GM21825 (cell line): ENCODE data around the gene DBN1.

Experiments
- ATAC-seq: cut with Tn5 transposase; IDR thresholded peaks from one replicate; pipeline ENCODE4 v1.9.1; 2021; ENCODE audit warnings: mild to moderate bottlenecking, moderate library complexity; ENCODE audit not compliant: unreplicated experiment

DBN1 gene

DNA sequence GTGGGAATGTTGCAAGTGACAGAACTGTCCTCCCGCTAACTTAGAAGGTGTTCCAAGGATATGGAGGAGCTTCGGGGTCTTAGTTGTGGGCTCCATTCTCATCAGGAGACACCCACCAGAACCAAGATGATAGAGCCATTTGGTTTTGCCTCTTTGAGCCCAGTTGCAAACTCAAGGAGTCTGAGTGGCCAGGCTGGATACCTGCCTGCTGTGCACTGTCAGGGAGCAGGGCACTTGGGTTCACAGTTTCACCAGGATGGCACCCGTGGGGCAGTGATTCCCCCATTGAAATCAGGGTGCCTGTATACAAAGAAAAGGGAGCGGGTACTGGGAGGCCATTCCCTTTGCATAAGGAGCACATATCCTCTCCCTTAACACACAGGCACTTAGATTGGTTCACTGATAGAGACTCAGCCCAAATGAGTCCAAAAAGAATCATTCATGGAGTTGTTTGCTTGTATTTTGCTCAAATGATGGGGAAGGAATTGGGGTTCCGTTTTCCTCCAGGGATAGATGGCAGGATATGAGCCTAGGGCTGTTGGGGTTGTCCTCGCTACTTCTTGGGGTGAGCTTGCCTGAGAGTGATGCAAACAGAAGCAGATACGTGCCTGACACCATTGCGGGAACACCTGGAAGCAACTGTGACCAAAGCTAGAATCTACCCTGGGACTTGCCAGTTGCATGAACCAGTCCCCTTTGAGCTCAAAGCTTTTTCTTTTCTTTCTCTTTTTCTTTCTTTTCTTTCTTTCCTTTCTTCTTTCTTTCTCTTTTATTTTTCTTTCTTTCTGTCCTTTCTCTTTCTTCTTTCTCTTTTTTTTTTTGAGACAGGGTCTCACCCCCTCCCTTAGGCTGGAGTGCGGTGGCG lies 28.1 kb downstream of the DBN1 start:
- ATAC-seq = no peak

- no peak for ATAC-seq
These were observed 29.1 kb downstream of the DBN1 start for GRCh38 chr5:177444106-177445051.

DNA sequence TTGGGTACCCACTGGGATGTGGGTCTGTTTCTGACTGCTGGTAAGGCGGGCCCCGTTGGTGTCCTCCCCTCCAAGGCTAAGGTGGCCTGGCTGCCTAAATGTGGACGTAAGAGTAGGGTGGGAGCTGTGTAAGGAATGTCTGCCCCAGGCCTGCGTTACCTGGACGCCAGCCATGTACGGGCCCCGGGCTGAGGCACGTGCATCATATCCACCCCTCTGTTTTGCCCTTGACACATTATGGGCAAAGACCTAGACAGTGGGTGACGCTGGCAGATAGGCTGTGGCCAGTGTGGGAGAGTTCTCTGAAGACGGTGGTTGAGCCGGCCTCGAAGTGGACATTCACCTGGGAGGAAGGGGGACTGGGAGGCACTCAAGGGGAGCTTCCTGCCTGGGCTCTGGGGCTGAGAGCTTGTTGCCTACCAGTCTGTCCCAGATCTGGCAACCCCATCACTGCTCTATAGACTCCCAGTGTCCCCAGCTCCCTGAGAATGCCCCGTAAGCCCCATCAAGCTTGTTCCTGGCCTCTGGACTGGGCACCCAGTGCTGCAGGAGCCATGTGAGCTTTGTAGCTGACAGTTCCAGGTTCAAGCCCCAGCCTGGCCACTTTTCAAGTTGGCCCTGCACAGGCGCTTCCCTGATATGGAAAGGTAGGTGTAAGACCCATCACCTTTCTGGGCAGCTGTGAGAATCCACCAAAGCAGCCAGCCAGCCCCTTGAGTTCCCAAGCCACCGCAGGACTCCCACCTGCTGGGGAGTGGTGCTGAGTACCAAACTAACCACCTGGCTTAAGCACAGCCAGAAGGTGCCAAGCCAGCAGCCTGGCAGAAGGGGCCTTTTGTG lies 30.1 kb downstream of the DBN1 start:
- no peak for ATAC-seq

DNA sequence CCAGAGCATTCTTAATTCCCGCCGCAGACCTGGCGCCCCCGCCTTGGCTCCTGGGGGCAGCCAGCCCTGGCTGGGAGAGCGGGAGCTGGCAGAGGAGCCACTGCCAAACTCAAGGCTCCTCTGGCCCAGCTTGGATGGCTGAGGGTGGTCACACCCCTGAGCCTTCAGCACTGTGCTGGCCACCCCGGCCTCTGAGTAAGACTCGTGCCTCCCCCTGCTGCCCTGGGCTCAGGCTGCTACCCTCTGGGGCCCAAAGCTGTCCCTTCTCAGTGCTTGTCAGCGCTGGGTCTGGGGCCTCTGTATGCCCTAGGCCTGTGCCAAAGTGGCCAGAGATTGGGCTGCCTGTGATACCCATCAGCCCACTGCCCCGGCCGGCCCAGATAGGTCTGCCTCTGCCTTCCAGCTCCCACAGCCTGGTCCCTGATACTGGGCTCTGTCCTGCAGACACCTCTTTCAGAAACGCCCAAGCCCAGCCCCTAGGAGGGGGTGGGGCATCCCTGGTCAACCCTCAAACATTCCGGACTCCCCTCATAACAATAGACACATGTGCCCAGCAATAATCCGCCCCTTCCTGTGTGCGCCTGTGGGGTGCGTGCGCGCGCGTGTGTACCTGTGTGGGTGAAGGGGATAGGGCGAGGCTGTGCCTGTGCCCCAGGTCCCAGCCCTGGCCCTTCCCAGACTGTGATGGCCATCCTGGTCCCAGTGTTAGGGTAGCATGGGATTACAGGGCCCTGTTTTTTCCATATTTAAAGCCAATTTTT lies 31.2 kb downstream of the DBN1 start:
- ATAC-seq = no peak

GRCh38 chr5:177440990-177441780 lies 32.2 kb downstream of the DBN1 start:
- ATAC-seq = no peak

- no peak for ATAC-seq
These were observed 33.0 kb downstream of the DBN1 start for GRCh38 chr5:177440211-177440989.

DNA sequence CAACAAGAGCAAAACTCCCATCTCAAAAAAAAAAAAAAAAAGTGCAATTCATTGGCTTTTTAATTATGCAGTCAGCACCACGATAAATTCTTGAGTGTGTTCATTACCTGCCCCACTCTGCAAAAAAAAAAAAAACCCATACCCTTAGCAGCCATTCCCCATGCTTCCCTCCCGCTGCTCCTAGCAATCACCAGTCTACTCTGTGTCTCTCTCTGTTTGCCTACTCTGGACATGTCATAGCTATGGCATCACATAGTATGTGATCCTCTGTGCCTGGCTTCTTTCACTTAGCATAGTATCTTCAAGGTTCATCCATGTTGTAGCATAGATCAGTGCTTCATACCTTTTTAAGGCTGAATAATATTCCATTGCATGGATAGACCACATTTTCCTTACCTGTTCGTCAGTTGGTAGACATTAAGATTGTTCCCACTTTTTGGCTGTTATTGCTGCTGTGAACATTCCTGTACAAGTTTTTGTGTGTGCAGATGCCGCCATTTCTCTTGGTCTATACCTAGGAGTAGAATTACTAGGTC lies 33.8 kb downstream of the DBN1 start:
- no peak for ATAC-seq

GRCh38 chr5:177438468-177438867 lies 35.0 kb downstream of the DBN1 start:
- ATAC-seq = no peak

- no peak for ATAC-seq
These were observed 35.8 kb downstream of the DBN1 start for GRCh38 chr5:177437623-177438022.

DNA sequence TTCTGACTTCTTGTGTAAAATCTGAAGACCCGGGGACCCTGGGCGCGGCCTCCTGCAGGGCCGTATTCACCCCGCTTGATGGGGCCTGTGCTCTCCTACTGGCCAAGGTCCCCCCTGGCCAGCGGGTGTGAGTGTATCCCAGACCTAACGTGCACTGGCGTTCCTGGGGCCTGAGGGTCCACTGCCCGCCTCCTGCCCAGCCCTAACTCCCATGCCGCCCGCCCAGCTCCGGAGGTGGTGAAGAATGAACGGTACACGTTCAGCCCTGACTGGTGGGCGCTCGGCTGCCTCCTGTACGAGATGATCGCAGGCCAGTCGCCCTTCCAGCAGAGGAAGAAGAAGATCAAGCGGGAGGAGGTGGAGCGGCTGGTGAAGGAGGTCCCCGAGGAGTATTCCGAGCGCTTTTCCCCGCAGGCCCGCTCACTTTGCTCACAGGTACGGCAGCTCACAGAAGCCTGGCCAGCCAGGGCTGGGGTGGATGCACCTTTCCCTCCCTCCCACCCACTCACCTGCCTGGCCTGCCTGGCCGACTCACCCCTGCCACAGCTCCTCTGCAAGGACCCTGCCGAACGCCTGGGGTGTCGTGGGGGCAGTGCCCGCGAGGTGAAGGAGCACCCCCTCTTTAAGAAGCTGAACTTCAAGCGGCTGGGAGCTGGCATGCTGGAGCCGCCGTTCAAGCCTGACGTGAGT lies 37.4 kb downstream of the DBN1 start:
- ATAC-seq = no peak

- ATAC-seq = no peak
These were observed 38.3 kb downstream of the DBN1 start for GRCh38 chr5:177434942-177435738.

DNA sequence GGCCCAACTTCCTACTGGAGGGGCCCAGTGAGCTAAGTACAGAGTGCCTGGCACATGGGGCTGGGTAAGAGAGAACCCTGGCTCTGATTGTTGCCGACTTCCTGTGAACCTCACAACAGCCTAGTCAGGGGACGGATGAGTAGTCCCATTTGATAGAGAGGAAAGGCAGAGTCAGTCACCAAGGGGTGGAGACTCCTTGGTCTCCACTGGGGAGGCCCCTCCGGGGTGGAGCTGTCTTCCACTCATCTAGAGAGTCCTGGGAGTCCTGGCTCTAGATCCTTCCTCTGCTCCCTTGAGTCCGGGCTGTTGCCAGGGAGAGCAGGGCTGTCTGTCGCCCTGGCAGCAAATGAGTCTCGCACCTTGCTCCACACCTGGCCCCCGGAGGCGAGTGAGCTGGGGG lies 39.0 kb downstream of the DBN1 start:
- no peak for ATAC-seq

DNA sequence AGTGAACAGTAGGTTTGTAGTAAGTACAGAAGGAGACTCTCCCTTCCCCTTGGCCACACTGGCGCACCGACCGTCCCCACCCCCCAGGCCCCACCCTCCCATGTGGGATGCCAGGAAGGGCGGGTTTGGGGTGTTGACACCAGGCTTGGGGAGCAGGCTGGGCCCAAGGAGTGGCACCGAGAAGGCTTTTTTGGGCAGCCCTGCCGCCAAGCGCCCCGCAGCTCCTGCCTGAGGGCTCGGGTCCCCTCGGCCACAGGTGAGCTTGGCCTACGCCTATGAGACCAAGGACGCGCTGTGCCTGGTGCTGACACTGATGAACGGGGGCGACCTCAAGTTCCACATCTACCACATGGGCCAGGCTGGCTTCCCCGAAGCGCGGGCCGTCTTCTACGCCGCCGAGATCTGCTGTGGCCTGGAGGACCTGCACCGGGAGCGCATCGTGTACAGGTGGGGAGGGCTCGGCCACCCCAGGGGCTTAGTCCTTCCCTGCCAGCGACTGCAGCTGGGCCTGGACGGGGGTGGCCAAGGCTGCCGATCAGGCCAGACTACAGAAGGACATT lies 39.7 kb downstream of the DBN1 start:
- ATAC-seq = no peak

GRCh38 chr5:177432839-177433657 lies 40.4 kb downstream of the DBN1 start:
- ATAC-seq = no peak

GRCh38 chr5:177432143-177432838 lies 41.1 kb downstream of the DBN1 start:
- no peak for ATAC-seq
